DMS53 treated with DMSO at 0.1 percent for 48 hours (cell line): ENCODE data around the gene NIN.
"Not testable (repeated sequence)": the region's sequence is repeated elsewhere in the genome, so short reads cannot be mapped to it uniquely, and the experiment has no call there.

Source experiments
- DNase-seq: peaks from one replicate; lab custom pipeline; 2025; ENCODE audit not compliant: unreplicated experiment; lab: John Stamatoyannopoulos, UW

Gene NIN

GRCh38 chr14:50821510-50822464 is 9.2 kb downstream of the NIN start:
- no peak for DNase-seq

- DNase-seq = no peak
These were observed 10.0 kb downstream of the NIN start for GRCh38 chr14:50820786-50821509.

DNA sequence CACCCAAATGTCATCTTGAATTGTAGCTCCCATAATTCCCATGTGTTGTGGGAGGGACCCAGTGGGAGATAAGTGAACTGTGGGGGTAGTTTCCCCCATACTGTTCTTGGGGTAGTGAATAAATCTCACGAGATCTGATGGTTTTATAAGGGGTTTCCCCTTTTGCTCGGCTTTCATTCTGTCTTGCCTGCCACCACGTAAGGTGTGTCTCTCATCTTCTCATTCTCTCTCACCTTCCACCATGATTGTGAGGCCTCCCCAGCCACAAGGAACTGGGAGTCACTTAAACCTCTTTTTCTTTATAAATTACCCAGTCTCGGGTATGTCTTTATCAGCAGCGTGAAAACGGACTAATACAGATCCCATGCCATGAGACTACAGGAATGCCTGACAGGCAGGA is 11.7 kb downstream of the NIN start:
- DNase-seq = not testable (repeated sequence)

GRCh38 chr14:50816395-50817047 is 14.4 kb downstream of the NIN start:
- no peak for DNase-seq

- not testable (repeated sequence) for DNase-seq
These were observed 15.4 kb downstream of the NIN start for GRCh38 chr14:50815526-50815925.

DNA sequence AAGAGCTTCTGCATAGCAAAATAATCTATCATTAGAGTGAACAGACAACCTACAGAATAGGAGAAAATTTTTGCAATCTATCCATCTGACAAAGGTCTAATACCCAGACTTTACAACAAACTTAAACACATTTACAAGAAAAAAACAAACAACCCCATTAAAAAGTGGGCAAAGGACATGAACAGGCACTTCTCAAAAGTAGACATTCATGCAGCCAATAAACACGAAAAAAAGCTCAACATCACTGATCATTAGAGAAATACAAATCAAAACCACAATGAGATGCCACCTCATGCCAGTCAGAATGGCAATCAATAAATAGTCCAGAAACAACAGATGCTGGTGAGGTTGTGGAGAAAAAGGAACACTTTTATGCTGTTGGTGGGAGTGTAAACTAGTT is 15.9 kb downstream of the NIN start:
- DNase-seq = not testable (repeated sequence)

- DNase-seq = no peak
These were observed 16.8 kb downstream of the NIN start for GRCh38 chr14:50814161-50814560.

GRCh38 chr14:50813544-50813863 is 17.5 kb downstream of the NIN start:
- no peak for DNase-seq

DNA sequence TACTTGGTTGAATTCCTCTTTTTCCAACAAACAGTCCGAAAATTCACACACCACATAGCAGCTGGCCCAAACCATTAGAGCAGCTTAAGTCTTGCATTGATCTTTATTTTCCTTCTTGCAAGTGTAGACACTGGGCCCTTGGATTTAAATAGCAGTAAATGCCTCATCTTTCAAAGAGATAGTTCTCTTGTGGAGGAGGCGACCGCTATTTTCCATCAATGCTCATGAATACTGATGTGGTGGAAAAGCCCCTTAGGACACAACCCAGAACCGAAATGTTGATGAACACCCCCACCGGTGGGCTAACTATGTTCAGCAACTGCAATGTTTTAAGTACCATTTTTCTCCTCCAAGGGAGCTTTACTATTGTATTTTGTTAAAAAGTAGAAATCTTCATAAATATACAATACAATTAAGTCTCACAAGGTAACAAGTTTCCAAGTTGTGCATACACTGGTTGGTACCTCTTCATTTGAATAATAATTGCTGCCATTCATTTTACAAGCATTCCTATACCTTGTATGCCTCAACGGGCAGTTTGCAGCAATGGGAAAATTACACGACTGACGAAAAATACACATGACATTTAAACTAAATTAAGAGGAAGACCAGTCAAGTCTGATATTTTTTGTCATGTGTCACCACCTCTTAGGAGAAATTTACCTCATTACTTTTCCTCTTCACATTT is 18.0 kb downstream of the NIN start:
- DNase-seq = no peak

- DNase-seq = no peak
These were observed 18.8 kb downstream of the NIN start for GRCh38 chr14:50812180-50812579.

DNA sequence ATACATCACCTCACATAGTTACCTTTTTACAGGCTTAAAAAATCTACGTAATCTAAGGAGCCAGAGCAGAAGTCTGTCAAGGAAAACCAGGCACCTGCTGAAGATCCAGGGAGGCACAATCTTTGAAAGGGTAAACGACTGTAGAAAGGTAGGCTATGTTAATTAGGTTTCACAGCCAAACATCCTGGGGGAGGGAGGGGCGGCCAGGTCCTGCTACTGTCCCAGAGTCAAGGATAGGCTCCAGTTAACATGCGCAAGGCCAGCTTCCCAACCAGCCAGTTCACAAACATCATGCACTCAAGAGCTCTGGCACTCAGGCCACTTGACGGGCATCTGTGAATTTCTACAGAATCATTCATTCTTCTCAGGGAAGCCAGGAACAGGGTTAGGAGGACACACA is 22.9 kb downstream of the NIN start:
- DNase-seq = no peak

- DNase-seq = no peak
These were observed 24.6 kb downstream of the NIN start for GRCh38 chr14:50806241-50806933.

- no peak for DNase-seq
These were observed 25.6 kb downstream of the NIN start for GRCh38 chr14:50805396-50805795.

DNA sequence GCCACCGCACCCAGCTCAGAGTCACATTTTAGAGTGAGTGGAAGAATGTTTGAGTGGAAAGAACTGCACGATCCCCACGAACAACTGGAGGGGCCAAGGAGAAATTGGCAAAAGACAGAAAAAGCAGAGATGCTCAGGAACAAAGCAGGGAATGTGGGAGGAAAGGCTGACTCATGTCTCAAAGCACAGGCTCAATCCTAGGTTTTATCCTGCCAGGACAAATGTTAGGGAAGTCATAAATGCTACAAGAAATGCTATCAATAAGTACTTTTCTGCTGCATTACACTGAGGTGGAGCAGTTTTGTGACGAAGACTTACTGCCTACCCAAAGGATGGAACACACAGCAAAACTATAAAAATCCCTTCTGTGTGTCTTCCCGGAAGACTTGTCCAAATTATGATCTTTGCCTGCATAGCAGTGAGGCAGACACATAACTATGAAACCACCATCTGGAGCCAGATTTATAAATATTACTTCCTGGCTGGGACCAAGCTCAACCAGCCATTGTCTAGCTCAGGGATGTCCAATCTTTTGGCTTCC is 26.7 kb downstream of the NIN start:
- DNase-seq = no peak

DNA sequence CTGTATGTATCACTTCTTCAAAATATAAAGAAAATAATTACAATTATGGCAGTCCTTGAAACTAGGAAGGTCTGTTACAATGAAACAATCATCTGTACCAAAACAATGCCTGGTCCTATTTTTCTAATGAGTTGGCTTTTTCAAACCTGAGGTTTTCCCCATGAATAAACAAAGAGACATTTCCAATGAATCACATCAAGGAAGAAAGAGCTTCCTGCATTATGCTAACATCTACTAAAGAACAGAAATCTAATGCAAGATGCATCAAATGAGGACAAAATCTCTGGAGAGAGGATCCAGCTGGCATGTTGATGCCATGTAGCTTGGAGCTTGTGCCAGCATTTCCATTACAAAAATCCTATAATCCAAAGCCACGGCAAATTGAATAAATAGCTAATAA is 29.3 kb downstream of the NIN start:
- DNase-seq = no peak

DNA sequence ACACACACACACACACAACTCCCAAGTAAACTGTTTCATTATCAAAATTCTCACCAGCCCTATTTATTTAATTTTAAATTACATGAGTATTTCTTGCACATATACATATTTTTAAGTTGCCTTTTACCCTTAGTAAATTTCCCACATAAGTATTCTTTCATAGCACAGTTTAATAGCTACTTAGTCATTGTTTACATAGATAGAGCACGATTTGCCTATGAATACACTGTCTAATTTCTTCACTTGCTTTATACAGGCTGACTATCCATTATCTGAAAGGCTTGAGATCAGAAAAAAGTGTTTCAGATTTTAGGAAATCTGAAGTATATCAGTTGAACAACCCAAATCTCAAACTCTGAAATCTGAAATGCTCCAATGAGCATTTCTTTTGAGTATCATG is 30.9 kb downstream of the NIN start:
- DNase-seq = no peak

- DNase-seq = no peak
These were observed 32.9 kb downstream of the NIN start for GRCh38 chr14:50798048-50798421.

- no peak for DNase-seq
These were observed 33.5 kb downstream of the NIN start for GRCh38 chr14:50797250-50798047.

DNA sequence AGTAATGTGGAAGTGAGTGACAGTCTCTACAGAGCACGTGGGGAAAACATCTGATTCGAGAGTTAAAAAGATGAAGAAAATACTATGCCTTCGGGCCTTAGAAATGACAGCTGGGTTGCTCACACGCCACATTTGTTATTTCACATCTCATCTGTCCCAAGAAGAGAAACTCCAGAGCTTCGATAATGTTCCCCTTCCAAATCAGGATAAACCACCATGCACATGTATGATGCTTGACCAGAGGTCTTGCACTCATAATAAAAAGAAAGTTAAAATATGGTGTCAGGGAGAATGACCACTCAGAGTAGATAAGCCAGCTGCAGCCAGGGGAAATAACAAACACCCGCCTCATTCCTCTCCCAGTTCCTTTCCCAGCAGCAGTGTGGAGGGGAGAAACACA is 34.6 kb downstream of the NIN start:
- DNase-seq = no peak

- DNase-seq = no peak
These were observed 35.1 kb downstream of the NIN start for GRCh38 chr14:50795909-50796308.
